HCT116 (cell line): ENCODE data around the gene ATXN1. TPM values are rescaled to one million over a fixed set of nuclear protein-coding genes. Genes with fewer than 3 reads are reported as not detected.

Experiments used
- ATAC-seq: fragments of 200-7000 bp; cut with Tn5 transposase; 2 replicates; pipeline ENCODE4 v1.9.1; 2020; ENCODE audit warnings: mild to moderate bottlenecking, moderate library complexity
- BruUV-seq: library from RNA; stranded (reverse); fragments of 400-500 nt; replicated peaks from 2 replicates; lab custom pipeline; 2021; lab: Mats Ljungman, UMichigan
- CTCF ChIA-PET: fragments of 300-600 bp; sonication (Branson Sonifier 250); formaldehyde crosslinking; loops from one replicate; lab custom pipeline; 2021; ENCODE audit warnings: antibody characterized with exemption; lab: Charles Lee
- POLR2A ChIA-PET: fragments of 300-600, 350-600 bp; sonication (Branson Sonifier 250); formaldehyde crosslinking; loops from one replicate; lab custom pipeline; 2021; ENCODE audit warnings: antibody characterized with exemption; lab: Charles Lee
- RAD21 ChIA-PET, 2 experiments: fragments of 300-600 bp; sonication (Branson Sonifier 250); formaldehyde crosslinking; loops; one replicate each; lab custom pipeline; 2023; ENCODE audit warnings: low total read pairs in 2 of 2; ENCODE audit not compliant: uncharacterized antibody in 2 of 2, unreplicated experiment in 2 of 2, low non-redundant PET in 1 of 2; lab: Charles Lee
- DNase-seq: peaks from one replicate; pipeline ENCODE4 v3.0.0-alpha.2; 2010; ENCODE audit warnings: low read depth, low spot score
- H2AFZ ChIP-seq: fragments of 200-600 bp; shearing (Covaris generic), sonication (generic); 2 replicates; pipeline ENCODE4 v1.6.1; 2017; ENCODE audit warnings: low read depth, mixed run types, mixed read lengths, antibody characterized with exemption, low read length; ENCODE audit not compliant: poor library complexity, severe bottlenecking
- H3K27ac ChIP-seq: 2 replicates; pipeline ENCODE4 v1.5.1; 2012; ENCODE audit warnings: low read depth, low read length
- H3K27me3 ChIP-seq: fragments of 200-600 bp; sonication (generic); 2 replicates; pipeline ENCODE4 v1.6.1; 2016; ENCODE audit warnings: mixed run types, low read length, mixed read lengths; ENCODE audit not compliant: insufficient read depth
- H3K36me3 ChIP-seq, 2 experiments: fragments of 200-500 bp in 1 of 2; fragments of 200-600 bp in 1 of 2; sonication (Bioruptor generic) in 1 of 2; sonication (generic) in 1 of 2; 2 replicates each; pipeline versions ENCODE4 v1.5.1 to v1.6.1; 2014 to 2016; ENCODE audit warnings: low read length in 2 of 2, inconsistent platforms in 1 of 2, mixed read lengths in 1 of 2, mixed run types in 1 of 2; ENCODE audit not compliant: insufficient read depth in 2 of 2, control insufficient read depth in 1 of 2
- H3K4me1 ChIP-seq, 2 experiments: fragments of 200-600 bp in 1 of 2; sonication (generic) in 1 of 2; 2 replicates each; pipeline versions ENCODE4 v1.5.1 to v1.6.1; 2012 to 2017; ENCODE audit warnings: low read length in 2 of 2, inconsistent platforms in 1 of 2, mild to moderate bottlenecking in 1 of 2, mixed read lengths in 1 of 2, mixed run types in 1 of 2, moderate library complexity in 1 of 2; ENCODE audit not compliant: insufficient read depth in 2 of 2, control insufficient read depth in 1 of 2
- H3K4me2 ChIP-seq: fragments of 200-600 bp; sonication (generic); 2 replicates; pipeline ENCODE4 v1.6.1; 2017; ENCODE audit warnings: mixed run types, low read length, mixed read lengths
- H3K4me3 ChIP-seq, 2 experiments: fragments of 200-600 bp in 1 of 2; sonication (generic) in 1 of 2; replicated peaks in 1 of 2; 2 replicates each; pipeline ENCODE4 v1.5.1; 2011 to 2016; ENCODE audit warnings: low read length in 2 of 2, control low read depth in 1 of 2, low read depth in 1 of 2, mild to moderate bottlenecking in 1 of 2, mixed read lengths in 1 of 2, mixed run types in 1 of 2
- H3K79me2 ChIP-seq: fragments of 200-600 bp; sonication (generic); 2 replicates; pipeline ENCODE4 v1.6.1; 2017; ENCODE audit warnings: mild to moderate bottlenecking, mixed run types, low read length, moderate library complexity, mixed read lengths; ENCODE audit not compliant: insufficient read depth
- H3K9ac ChIP-seq: fragments of 200-600 bp; sonication (generic); 2 replicates; pipeline ENCODE4 v1.6.1; 2016; ENCODE audit warnings: low read length, mixed read lengths
- H3K9me2 ChIP-seq: fragments of 200-600 bp; sonication (generic), shearing (Covaris generic); 2 replicates; pipeline ENCODE4 v1.6.1; 2017; ENCODE audit warnings: mixed run types, mild to moderate bottlenecking, moderate library complexity; ENCODE audit not compliant: insufficient read depth
- H3K9me3 ChIP-seq, 2 experiments: fragments of 200-500 bp in 1 of 2; fragments of 200-600 bp in 1 of 2; sonication (Bioruptor generic) in 1 of 2; sonication (generic) in 1 of 2; 2 replicates each; pipeline ENCODE4 v1.6.1; 2014 to 2017; ENCODE audit warnings: low read length in 2 of 2, mixed read lengths in 2 of 2, inconsistent platforms in 1 of 2, low read depth in 1 of 2, mild to moderate bottlenecking in 1 of 2, mixed run types in 1 of 2, moderate library complexity in 1 of 2; ENCODE audit not compliant: control insufficient read depth in 1 of 2, insufficient read depth in 1 of 2
- H4K20me1 ChIP-seq: fragments of 200-600 bp; sonication (generic), shearing (Covaris generic); 2 replicates; pipeline ENCODE4 v1.6.1; 2017; ENCODE audit warnings: mixed run types, mild to moderate bottlenecking, moderate library complexity; ENCODE audit not compliant: insufficient read depth
- EGR1 ChIP-seq: IDR thresholded peaks from 2 replicates; pipeline ENCODE4 v1.6.1; 2012; ENCODE audit warnings: low read depth
- ELF1 ChIP-seq: IDR thresholded peaks from 2 replicates; pipeline ENCODE4 v1.6.1; 2012; ENCODE audit warnings: low read depth, borderline replicate concordance
- FOSL1 ChIP-seq: IDR thresholded peaks from 2 replicates; pipeline ENCODE4 v1.6.1; 2012; ENCODE audit warnings: low read depth
- POLR2A ChIP-seq: IDR thresholded peaks from 2 replicates; pipeline ENCODE4 v1.7.0; 2011; ENCODE audit warnings: borderline replicate concordance; ENCODE audit not compliant: insufficient read depth, insufficient read length; ENCODE audit errors: extremely low read depth
- RAD21 ChIP-seq: IDR thresholded peaks from 2 replicates; pipeline ENCODE4 v1.6.1; 2012; ENCODE audit warnings: low read depth, mild to moderate bottlenecking
- SRF ChIP-seq: IDR thresholded peaks from 2 replicates; pipeline ENCODE4 v1.6.1; 2012; ENCODE audit warnings: low read depth
- ZNF274 ChIP-seq: fragments of 200-500 bp; sonication (Bioruptor generic); IDR thresholded peaks from 2 replicates; pipeline ENCODE4 v1.6.1; 2014; ENCODE audit warnings: mild to moderate bottlenecking, low read depth, low read length, inconsistent platforms
- intact Hi-C: fragments of 100-400 bp; cut with micrococcal nuclease; formaldehyde crosslinking; loops from 2 replicates; pipeline ENCODE4 v1.10.0; 2022
- total RNA-seq: library from RNA; stranded (reverse); gene quantifications from one replicate; pipeline ENCODE4 v1.2.1, GENCODE V29; 2021; ENCODE audit not compliant: unreplicated experiment
- TF ChIP-seq, protein P1 (sequence below), 3 experiments: fragments of 200-600 bp in 1 of 3; sonication (generic) in 1 of 3; IDR thresholded peaks in 2 of 3; conservative IDR thresholded peaks in 1 of 3; 2 replicates each; pipeline ENCODE4 v1.5.1; 2012 to 2017; ENCODE audit warnings: low read depth in 2 of 3, low read length in 2 of 3, antibody characterized with exemption in 1 of 3, borderline replicate concordance in 1 of 3, control low read depth in 1 of 3, mild to moderate bottlenecking in 1 of 3, mixed read lengths in 1 of 3, mixed run types in 1 of 3, moderate library complexity in 1 of 3; ENCODE audit not compliant: insufficient read depth in 1 of 3

The ATXN1 gene
- total RNA-seq, 1 experiment from 2014 or later = 21.0 TPM

DNA sequence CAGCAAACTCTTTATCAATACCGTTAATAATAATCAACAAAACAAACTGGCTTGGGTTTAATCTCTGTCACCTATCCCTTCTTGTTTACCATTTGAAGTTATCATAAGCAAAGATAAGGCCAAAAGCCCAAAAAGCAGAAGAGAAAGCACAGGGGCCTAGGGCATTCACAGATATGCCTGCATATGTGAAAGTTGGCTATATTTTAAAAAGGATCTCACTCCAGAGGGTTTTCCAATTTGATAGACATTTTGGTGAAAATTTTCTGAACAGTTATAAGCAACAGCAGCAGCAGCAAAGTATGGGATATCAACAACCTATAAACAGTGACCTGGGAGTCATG, 101.1 kb downstream of the ATXN1 start:
- ATAC-seq = no peak
- Histone ChIP-seq H3K79me2 (no peaks in the 10 kb centered on the region), H3K27ac (no peak overlapping the region), H2AFZ (no peak overlapping the region), H3K27me3 (no peaks in the 10 kb centered on the region), H3K4me3 (no peak overlapping the region), H3K4me2 (no peak overlapping the region), H4K20me1 (no peaks in the 10 kb centered on the region), H3K36me3 (peaks cover 0 to 5% of the 10 kb centered on the region in 2 experiments; a peak in 1 of 4 replicates), H3K9me3 (peaks cover 3 to 8% of the 10 kb centered on the region in 2 experiments; a peak in 1 of 4 replicates), H3K9me2 (no peaks in the 10 kb centered on the region), H3K4me1 (no peaks in the 10 kb centered on the region), H3K9ac (no peak overlapping the region)
- DNase-seq = no peak
- TF ChIP-seq SRF (no peak), POLR2A (no peak)
- TF ChIP-seq, protein P1, sequence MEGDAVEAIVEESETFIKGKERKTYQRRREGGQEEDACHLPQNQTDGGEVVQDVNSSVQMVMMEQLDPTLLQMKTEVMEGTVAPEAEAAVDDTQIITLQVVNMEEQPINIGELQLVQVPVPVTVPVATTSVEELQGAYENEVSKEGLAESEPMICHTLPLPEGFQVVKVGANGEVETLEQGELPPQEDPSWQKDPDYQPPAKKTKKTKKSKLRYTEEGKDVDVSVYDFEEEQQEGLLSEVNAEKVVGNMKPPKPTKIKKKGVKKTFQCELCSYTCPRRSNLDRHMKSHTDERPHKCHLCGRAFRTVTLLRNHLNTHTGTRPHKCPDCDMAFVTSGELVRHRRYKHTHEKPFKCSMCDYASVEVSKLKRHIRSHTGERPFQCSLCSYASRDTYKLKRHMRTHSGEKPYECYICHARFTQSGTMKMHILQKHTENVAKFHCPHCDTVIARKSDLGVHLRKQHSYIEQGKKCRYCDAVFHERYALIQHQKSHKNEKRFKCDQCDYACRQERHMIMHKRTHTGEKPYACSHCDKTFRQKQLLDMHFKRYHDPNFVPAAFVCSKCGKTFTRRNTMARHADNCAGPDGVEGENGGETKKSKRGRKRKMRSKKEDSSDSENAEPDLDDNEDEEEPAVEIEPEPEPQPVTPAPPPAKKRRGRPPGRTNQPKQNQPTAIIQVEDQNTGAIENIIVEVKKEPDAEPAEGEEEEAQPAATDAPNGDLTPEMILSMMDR (IDR thresholded peaks at IDR 0.05 in 2 of 3, conservative IDR thresholded peaks at IDR 0.05 in 1 of 3; ENCODE audit: borderline replicate concordance in 1 of 3, insufficient read depth in 1 of 3, low read depth in 2 of 3, low read length in 2 of 3) = no peak
- RAD21 ChIA-PET = no interaction called here
- POLR2A ChIA-PET = no interaction called here
- CTCF ChIA-PET = no interaction called here
- BruUV-seq = no TSS peak
- intact Hi-C loops = no loop called here

GRCh38 chr6:16659466-16660156, 101.6 kb downstream of the ATXN1 start:
- POLR2A ChIA-PET = no interaction called here
- peaks cover 3 to 8% of the 10 kb centered on the region in 2 experiments; a peak in 1 of 4 replicates for H3K9me3 ChIP-seq
- no peaks in the 10 kb centered on the region for H3K4me1 ChIP-seq
- no TSS peak for BruUV-seq
- intact Hi-C loops = no loop called here
- H3K36me3 ChIP-seq = peaks cover 0 to 5% of the 10 kb centered on the region in 2 experiments; a peak in 1 of 4 replicates
- CTCF ChIA-PET = no interaction called here
- no peak for DNase-seq
- RAD21 ChIA-PET = no interaction called here
- no peaks in the 10 kb centered on the region for H4K20me1 ChIP-seq
- H3K27me3 ChIP-seq = no peaks in the 10 kb centered on the region
- no peak overlapping the region for H3K4me2 ChIP-seq
- no peak overlapping the region for H2AFZ ChIP-seq
- TF ChIP-seq ELF1 (no peak), ZNF274 (no peak), RAD21 (no peak), EGR1 (no peak), FOSL1 (no peak)
- TF ChIP-seq, protein P1 (IDR thresholded peaks at IDR 0.05 in 2 of 3, conservative IDR thresholded peaks at IDR 0.05 in 1 of 3; ENCODE audit: borderline replicate concordance in 1 of 3, insufficient read depth in 1 of 3, low read depth in 2 of 3, low read length in 2 of 3) = no peak
- TF ChIP-seq, all 23 proteins: peak for 0
- Histone ChIP-seq H3K27ac (no peak overlapping the region), H3K4me3 (no peak overlapping the region), H3K79me2 (no peaks in the 10 kb centered on the region), H3K9me2 (no peaks in the 10 kb centered on the region), H3K9ac (no peak overlapping the region)
- ATAC-seq = no peak
